ENCODE measurements around the gene ZMYM2.

ZMYM2 gene

GRCh38 chr13:20134732-20135131, 176.2 kb downstream of the ZMYM2 start:
- DNase-seq (ENCODE audit: low spot score), result no peak

- DNase-seq (ENCODE audit: low spot score), result no peak
These were observed 178.5 kb downstream of the ZMYM2 start for GRCh38 chr13:20136781-20137703.

DNA sequence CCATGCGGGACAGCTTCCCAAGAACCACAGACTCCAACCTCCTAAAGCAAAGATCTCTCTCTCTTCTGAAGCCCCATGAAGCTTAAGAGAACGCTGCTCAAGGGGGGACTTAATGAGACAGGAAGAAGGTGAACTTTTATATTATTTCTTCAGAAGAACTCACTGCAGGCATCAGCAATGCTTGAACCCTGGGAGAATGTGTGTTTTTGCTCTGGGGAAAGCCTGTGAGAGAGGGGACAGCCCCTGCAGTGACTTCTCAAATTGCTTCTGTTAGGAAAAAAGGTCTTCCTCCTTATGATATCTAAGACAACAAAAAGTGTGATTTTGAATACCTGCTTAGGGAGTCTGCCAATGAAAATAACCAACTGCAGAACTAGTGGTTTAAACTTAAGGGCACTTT, 179.3 kb downstream of the ZMYM2 start:
- DNase-seq (ENCODE audit: low spot score), result no peak

DNA sequence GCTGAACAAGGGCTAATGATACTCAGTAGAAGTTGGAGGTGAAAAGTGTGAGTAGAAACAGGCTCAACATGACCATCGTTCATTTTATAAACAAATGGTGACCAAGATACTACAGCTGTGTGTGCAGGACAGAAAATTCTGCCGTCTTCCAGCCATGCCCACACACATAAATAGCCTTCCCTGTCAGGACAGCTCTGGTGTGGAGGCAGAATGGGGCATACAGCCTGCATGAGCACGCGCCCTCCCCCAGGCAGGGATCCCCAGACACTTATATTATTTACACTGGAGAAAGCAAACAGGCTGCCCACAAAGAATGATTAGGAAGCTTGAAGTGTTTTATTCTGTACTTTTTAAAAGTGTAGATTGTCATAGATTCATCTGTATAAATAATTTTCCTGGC, 182.0 kb downstream of the ZMYM2 start:
- DNase-seq (ENCODE audit: low spot score), result no peak

All from LoVo (cell line).